ENCODE data around the gene AKNAD1.

- TF ChIP-seq CTCF (IDR thresholded peaks at IDR 0.05), result no peak
- TF ChIP-seq POLR2A (IDR thresholded peaks at IDR 0.05), result no peak
Observed at GRCh38 chr1:108832929-108833328, 24.0 kb downstream of the AKNAD1 start.

Data from right lobe of liver (tissue), 4 donors.